ENCODE measurements around the gene CREB5. TPM values are rescaled to one million over a fixed set of nuclear protein-coding genes. Genes with fewer than 3 reads are reported as not detected.

Gene CREB5
- polyA plus RNA-seq, 1 donor from 2014 or later, result 3.7 TPM

DNA sequence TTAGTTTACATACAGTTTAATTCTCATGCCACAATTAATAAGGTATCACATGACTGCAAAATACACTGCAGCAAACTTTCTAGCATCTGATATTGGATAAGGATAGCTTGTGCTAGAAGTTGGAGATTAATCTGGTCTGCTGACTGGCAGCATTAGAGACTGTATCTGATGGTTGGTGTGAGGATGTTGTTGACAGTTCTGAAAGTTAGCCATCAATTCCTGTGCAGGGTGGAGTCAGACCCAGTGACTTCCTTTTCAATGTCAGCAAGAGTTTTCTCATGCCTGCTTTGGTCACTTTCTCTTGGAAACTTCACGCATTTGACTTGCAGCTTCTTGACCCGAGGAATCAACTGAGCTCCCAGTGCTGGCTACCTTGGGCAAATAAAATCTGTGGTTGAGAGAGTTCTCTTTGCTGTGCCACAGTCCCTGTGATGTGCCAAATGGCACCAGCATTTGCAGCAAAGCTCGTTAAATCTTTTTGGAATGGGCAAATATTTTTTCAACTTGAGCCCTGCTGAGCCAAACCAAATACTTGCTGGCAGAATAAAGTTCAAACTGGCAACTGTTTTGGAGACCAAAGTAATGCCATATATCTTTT lies 312.8 kb downstream of the CREB5 start:
- no peak overlapping the region for H3K4me2 ChIP-seq (ENCODE audit: low read length)
- no peak overlapping the region for H3K27ac ChIP-seq (ENCODE audit: low read length)
- H3K9me2 ChIP-seq (ENCODE audit: insufficient read depth, low read length), result no peaks in the 10 kb centered on the region
- no peak overlapping the region for H3K4me3 ChIP-seq (ENCODE audit: low read length)
- no peaks in the 10 kb centered on the region for H3K36me3 ChIP-seq (ENCODE audit: insufficient read depth, low read length)
- H3K9me3 ChIP-seq (ENCODE audit: low read length), result no peaks in the 10 kb centered on the region
- no peak for TF ChIP-seq POLR2AphosphoS5 (IDR thresholded peaks at IDR 0.05)
- no peak for TF ChIP-seq EZH2 (IDR thresholded peaks at IDR 0.05; ENCODE audit: borderline replicate concordance, insufficient read depth, low read length, poor library complexity, severe bottlenecking)
- TF ChIP-seq EP300 (conservative IDR thresholded peaks at IDR 0.05; ENCODE audit: poor library complexity, severe bottlenecking), result no peak
- TF ChIP-seq TAF1 (IDR thresholded peaks at IDR 0.05; ENCODE audit: low read depth), result no peak
- TF ChIP-seq SMC3 (conservative IDR thresholded peaks at IDR 0.05; ENCODE audit: poor library complexity), result no peak
- no peak for TF ChIP-seq MXI1 (conservative IDR thresholded peaks at IDR 0.05; ENCODE audit: poor library complexity, severe bottlenecking)
- TF ChIP-seq, protein P1, sequence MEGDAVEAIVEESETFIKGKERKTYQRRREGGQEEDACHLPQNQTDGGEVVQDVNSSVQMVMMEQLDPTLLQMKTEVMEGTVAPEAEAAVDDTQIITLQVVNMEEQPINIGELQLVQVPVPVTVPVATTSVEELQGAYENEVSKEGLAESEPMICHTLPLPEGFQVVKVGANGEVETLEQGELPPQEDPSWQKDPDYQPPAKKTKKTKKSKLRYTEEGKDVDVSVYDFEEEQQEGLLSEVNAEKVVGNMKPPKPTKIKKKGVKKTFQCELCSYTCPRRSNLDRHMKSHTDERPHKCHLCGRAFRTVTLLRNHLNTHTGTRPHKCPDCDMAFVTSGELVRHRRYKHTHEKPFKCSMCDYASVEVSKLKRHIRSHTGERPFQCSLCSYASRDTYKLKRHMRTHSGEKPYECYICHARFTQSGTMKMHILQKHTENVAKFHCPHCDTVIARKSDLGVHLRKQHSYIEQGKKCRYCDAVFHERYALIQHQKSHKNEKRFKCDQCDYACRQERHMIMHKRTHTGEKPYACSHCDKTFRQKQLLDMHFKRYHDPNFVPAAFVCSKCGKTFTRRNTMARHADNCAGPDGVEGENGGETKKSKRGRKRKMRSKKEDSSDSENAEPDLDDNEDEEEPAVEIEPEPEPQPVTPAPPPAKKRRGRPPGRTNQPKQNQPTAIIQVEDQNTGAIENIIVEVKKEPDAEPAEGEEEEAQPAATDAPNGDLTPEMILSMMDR (IDR thresholded peaks at IDR 0.05; ENCODE audit: poor library complexity, severe bottlenecking), result no peak
- TF ChIP-seq, protein P2, sequence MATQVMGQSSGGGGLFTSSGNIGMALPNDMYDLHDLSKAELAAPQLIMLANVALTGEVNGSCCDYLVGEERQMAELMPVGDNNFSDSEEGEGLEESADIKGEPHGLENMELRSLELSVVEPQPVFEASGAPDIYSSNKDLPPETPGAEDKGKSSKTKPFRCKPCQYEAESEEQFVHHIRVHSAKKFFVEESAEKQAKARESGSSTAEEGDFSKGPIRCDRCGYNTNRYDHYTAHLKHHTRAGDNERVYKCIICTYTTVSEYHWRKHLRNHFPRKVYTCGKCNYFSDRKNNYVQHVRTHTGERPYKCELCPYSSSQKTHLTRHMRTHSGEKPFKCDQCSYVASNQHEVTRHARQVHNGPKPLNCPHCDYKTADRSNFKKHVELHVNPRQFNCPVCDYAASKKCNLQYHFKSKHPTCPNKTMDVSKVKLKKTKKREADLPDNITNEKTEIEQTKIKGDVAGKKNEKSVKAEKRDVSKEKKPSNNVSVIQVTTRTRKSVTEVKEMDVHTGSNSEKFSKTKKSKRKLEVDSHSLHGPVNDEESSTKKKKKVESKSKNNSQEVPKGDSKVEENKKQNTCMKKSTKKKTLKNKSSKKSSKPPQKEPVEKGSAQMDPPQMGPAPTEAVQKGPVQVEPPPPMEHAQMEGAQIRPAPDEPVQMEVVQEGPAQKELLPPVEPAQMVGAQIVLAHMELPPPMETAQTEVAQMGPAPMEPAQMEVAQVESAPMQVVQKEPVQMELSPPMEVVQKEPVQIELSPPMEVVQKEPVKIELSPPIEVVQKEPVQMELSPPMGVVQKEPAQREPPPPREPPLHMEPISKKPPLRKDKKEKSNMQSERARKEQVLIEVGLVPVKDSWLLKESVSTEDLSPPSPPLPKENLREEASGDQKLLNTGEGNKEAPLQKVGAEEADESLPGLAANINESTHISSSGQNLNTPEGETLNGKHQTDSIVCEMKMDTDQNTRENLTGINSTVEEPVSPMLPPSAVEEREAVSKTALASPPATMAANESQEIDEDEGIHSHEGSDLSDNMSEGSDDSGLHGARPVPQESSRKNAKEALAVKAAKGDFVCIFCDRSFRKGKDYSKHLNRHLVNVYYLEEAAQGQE (IDR thresholded peaks at IDR 0.05; ENCODE audit: borderline replicate concordance), result no peak
- no peak for TF ChIP-seq RAD21 (conservative IDR thresholded peaks at IDR 0.05)
- H3K79me2 ChIP-seq (replicated peaks; ENCODE audit: insufficient read depth, low read length), result no peaks in the 10 kb centered on the region
- H3K27me3 ChIP-seq (ENCODE audit: insufficient read depth, low read depth, low read length), result no peaks in the 10 kb centered on the region
- no peak overlapping the region for H2AFZ ChIP-seq (ENCODE audit: low read depth, low read length)
- no peak overlapping the region for H3K9ac ChIP-seq (ENCODE audit: low read length)
- no peaks in the 10 kb centered on the region for H4K20me1 ChIP-seq (ENCODE audit: insufficient read depth)
- peaks cover 4% of the 10 kb centered on the region for H3F3A ChIP-seq (ENCODE audit: insufficient read depth, low read length, poor library complexity, severe bottlenecking)

DNA sequence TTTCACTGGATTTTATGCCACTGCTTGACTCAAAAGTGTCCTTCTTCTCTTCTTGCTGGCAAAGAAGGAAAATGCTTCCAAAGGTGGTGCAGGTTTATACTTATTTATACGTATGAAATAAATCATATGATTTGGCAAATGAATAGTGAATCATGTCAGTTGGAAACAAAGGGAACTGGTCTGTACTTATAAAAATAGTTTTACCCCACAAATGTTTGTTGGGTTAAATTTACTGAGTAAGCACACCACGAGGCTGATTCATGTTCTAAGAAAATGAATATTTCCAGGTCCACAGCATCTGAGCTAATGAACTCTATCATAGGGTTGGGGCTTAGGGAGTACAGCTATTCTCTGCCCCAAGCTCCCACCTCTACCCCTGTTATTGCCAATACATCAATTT lies 313.6 kb downstream of the CREB5 start:
- Histone ChIP-seq H3K79me2 (replicated peaks; ENCODE audit: insufficient read depth, low read length) (no peaks in the 10 kb centered on the region), H3K4me3 (ENCODE audit: low read length) (no peak overlapping the region), H4K20me1 (ENCODE audit: insufficient read depth) (no peaks in the 10 kb centered on the region), H3K36me3 (ENCODE audit: insufficient read depth, low read length) (no peaks in the 10 kb centered on the region), H3K9me2 (ENCODE audit: insufficient read depth, low read length) (no peaks in the 10 kb centered on the region), H3F3A (ENCODE audit: insufficient read depth, low read length, poor library complexity, severe bottlenecking) (peaks cover 4% of the 10 kb centered on the region), H3K9ac (ENCODE audit: low read length) (no peak overlapping the region), H2AFZ (ENCODE audit: low read depth, low read length) (no peak overlapping the region), H3K9me3 (ENCODE audit: low read length) (no peaks in the 10 kb centered on the region), H3K4me2 (ENCODE audit: low read length) (no peak overlapping the region), H3K27me3 (ENCODE audit: insufficient read depth, low read depth, low read length) (no peaks in the 10 kb centered on the region), H3K27ac (ENCODE audit: low read length) (no peak overlapping the region)
- no peak for TF ChIP-seq TAF1 (IDR thresholded peaks at IDR 0.05; ENCODE audit: low read depth)
- no peak for TF ChIP-seq MXI1 (conservative IDR thresholded peaks at IDR 0.05; ENCODE audit: poor library complexity, severe bottlenecking)
- TF ChIP-seq, protein P2 (IDR thresholded peaks at IDR 0.05; ENCODE audit: borderline replicate concordance), result no peak
- TF ChIP-seq RAD21 (conservative IDR thresholded peaks at IDR 0.05), result no peak
- TF ChIP-seq EP300 (conservative IDR thresholded peaks at IDR 0.05; ENCODE audit: poor library complexity, severe bottlenecking), result no peak
- no peak for TF ChIP-seq SMC3 (conservative IDR thresholded peaks at IDR 0.05; ENCODE audit: poor library complexity)
- no peak for TF ChIP-seq POLR2AphosphoS5 (IDR thresholded peaks at IDR 0.05)
- TF ChIP-seq, protein P1 (IDR thresholded peaks at IDR 0.05; ENCODE audit: poor library complexity, severe bottlenecking), result no peak
- no peak for TF ChIP-seq EZH2 (IDR thresholded peaks at IDR 0.05; ENCODE audit: borderline replicate concordance, insufficient read depth, low read length, poor library complexity, severe bottlenecking)
